ENCODE measurements around the gene IRS2. TPM values are rescaled to one million over a fixed set of nuclear protein-coding genes. Genes with fewer than 3 reads are reported as not detected.
A peak's percentile ranks its signal among the peaks of the same experiment; 100 is the strongest.

The IRS2 gene
- total and polyA plus RNA-seq, 2 donors, result 1.4 to 9.1 TPM

GRCh38 chr13:109715902-109716301 lies 70.5 kb downstream of the IRS2 start:
- H3K4me1 ChIP-seq (ENCODE audit: control insufficient read depth in 2 of 2, insufficient read depth in 2 of 2, low read length in 2 of 2), result peaks cover 0 to 4% of the 10 kb centered on the region in 2 donors
- H3K9me3 ChIP-seq (ENCODE audit: control insufficient read depth in 2 of 2, insufficient read depth in 1 of 2, low read length in 1 of 2), result no peaks in the 10 kb centered on the region
- no peaks in the 10 kb centered on the region for H3K27me3 ChIP-seq (ENCODE audit: control insufficient read depth in 2 of 2, insufficient read depth in 1 of 2, low read length in 1 of 2)
- WGBS, result 96% methylated on average over 1 of the region's 1 CpG
- no peak overlapping the region for H3K4me3 ChIP-seq (ENCODE audit: low read length in 2 of 2)
- H3K36me3 ChIP-seq (ENCODE audit: control insufficient read depth in 2 of 2, insufficient read depth in 2 of 2, low read length in 1 of 2), result no peaks in the 10 kb centered on the region
- H3K27ac ChIP-seq (ENCODE audit: low read depth in 1 of 2, low read length in 1 of 2), result no peak overlapping the region
- DNase-seq (ENCODE audit: low read depth in 6 of 9, low spot score in 9 of 9), result no peak

GRCh38 chr13:109713681-109714080 lies 72.7 kb downstream of the IRS2 start:
- 91% methylated on average over 4 of the region's 4 CpGs for WGBS
- DNase-seq (ENCODE audit: low read depth in 6 of 9, low spot score in 9 of 9), result no peak
- H3K27me3 ChIP-seq (ENCODE audit: control insufficient read depth in 2 of 2, insufficient read depth in 1 of 2, low read length in 1 of 2), result no peaks in the 10 kb centered on the region

GRCh38 chr13:109712124-109712722 lies 74.2 kb downstream of the IRS2 start:
- 87% methylated on average over 9 of the region's 9 CpGs for WGBS
- peaks cover 0 to 9% of the 10 kb centered on the region in 2 donors for H3K4me1 ChIP-seq (ENCODE audit: control insufficient read depth in 2 of 2, insufficient read depth in 2 of 2, low read length in 2 of 2)
- DNase-seq (ENCODE audit: low read depth in 6 of 9, low spot score in 9 of 9), result no peak
- H3K27ac ChIP-seq (ENCODE audit: low read depth in 1 of 2, low read length in 1 of 2), result no peak overlapping the region
- H3K4me3 ChIP-seq (ENCODE audit: low read length in 2 of 2), result no peak overlapping the region
- H3K9me3 ChIP-seq (ENCODE audit: control insufficient read depth in 2 of 2, insufficient read depth in 1 of 2, low read length in 1 of 2), result no peaks in the 10 kb centered on the region
- no peaks in the 10 kb centered on the region for H3K36me3 ChIP-seq (ENCODE audit: control insufficient read depth in 2 of 2, insufficient read depth in 2 of 2, low read length in 1 of 2)
- no peaks in the 10 kb centered on the region for H3K27me3 ChIP-seq (ENCODE audit: control insufficient read depth in 2 of 2, insufficient read depth in 1 of 2, low read length in 1 of 2)

More at GRCh38 chr13:109713681-109714080, 72.7 kb downstream of the IRS2 start:
- Histone ChIP-seq H3K36me3 (ENCODE audit: control insufficient read depth in 2 of 2, insufficient read depth in 2 of 2, low read length in 1 of 2) (no peaks in the 10 kb centered on the region), H3K4me3 (ENCODE audit: low read length in 2 of 2) (no peak overlapping the region), H3K27ac (ENCODE audit: low read depth in 1 of 2, low read length in 1 of 2) (no peak overlapping the region), H3K9me3 (ENCODE audit: control insufficient read depth in 2 of 2, insufficient read depth in 1 of 2, low read length in 1 of 2) (no peaks in the 10 kb centered on the region), H3K4me1 (ENCODE audit: control insufficient read depth in 2 of 2, insufficient read depth in 2 of 2, low read length in 2 of 2) (no peaks in the 10 kb centered on the region)

- H3K27me3 ChIP-seq (ENCODE audit: control insufficient read depth in 2 of 2, insufficient read depth in 1 of 2, low read length in 1 of 2), result no peaks in the 10 kb centered on the region
- peaks cover 0 to 4% of the 10 kb centered on the region in 2 donors for H3K9me3 ChIP-seq (ENCODE audit: control insufficient read depth in 2 of 2, insufficient read depth in 1 of 2, low read length in 1 of 2)
- no peak for DNase-seq (ENCODE audit: low read depth in 6 of 9, low spot score in 9 of 9)
- WGBS, result 72% methylated on average over 14 of the region's 14 CpGs
- peaks cover 0 to 28% of the 10 kb centered on the region in 2 donors for H3K4me1 ChIP-seq (ENCODE audit: control insufficient read depth in 2 of 2, insufficient read depth in 2 of 2, low read length in 2 of 2)
- H3K4me3 ChIP-seq (ENCODE audit: low read length in 2 of 2), result no peak overlapping the region
- H3K36me3 ChIP-seq (ENCODE audit: control insufficient read depth in 2 of 2, insufficient read depth in 2 of 2, low read length in 1 of 2), result no peaks in the 10 kb centered on the region
- peak overlapping the region in 1 of 2 donors; percentile 58 for H3K27ac ChIP-seq (ENCODE audit: low read depth in 1 of 2, low read length in 1 of 2)
Observed at GRCh38 chr13:109707742-109708617, 78.4 kb downstream of the IRS2 start.

- WGBS, result 94% methylated on average over 15 of the region's 15 CpGs
- no peak overlapping the region for H3K4me3 ChIP-seq (ENCODE audit: low read length in 2 of 2)
- no peaks in the 10 kb centered on the region for H3K36me3 ChIP-seq (ENCODE audit: control insufficient read depth in 2 of 2, insufficient read depth in 2 of 2, low read length in 1 of 2)
- DNase-seq (ENCODE audit: low read depth in 6 of 9, low spot score in 9 of 9), result peak in 5 of 9 donors; percentile 16 to 65 (median 18)
- peaks cover 0 to 4% of the 10 kb centered on the region in 2 donors for H3K9me3 ChIP-seq (ENCODE audit: control insufficient read depth in 2 of 2, insufficient read depth in 1 of 2, low read length in 1 of 2)
- H3K27me3 ChIP-seq (ENCODE audit: control insufficient read depth in 2 of 2, insufficient read depth in 1 of 2, low read length in 1 of 2), result no peaks in the 10 kb centered on the region
- H3K27ac ChIP-seq (ENCODE audit: low read depth in 1 of 2, low read length in 1 of 2), result peak overlapping the region in 1 of 2 donors; percentile 58
- peaks cover 0 to 28% of the 10 kb centered on the region in 2 donors for H3K4me1 ChIP-seq (ENCODE audit: control insufficient read depth in 2 of 2, insufficient read depth in 2 of 2, low read length in 2 of 2)
Observed at GRCh38 chr13:109707044-109707741, 79.2 kb downstream of the IRS2 start.

GRCh38 chr13:109706015-109706715 lies 80.2 kb downstream of the IRS2 start:
- 76% methylated on average over 12 of the region's 12 CpGs for WGBS
- peaks cover 0 to 4% of the 10 kb centered on the region in 2 donors for H3K9me3 ChIP-seq (ENCODE audit: control insufficient read depth in 2 of 2, insufficient read depth in 1 of 2, low read length in 1 of 2)
- no peaks in the 10 kb centered on the region for H3K36me3 ChIP-seq (ENCODE audit: control insufficient read depth in 2 of 2, insufficient read depth in 2 of 2, low read length in 1 of 2)
- peak in 1 of 9 donors; percentile 26 for DNase-seq (ENCODE audit: low read depth in 6 of 9, low spot score in 9 of 9)
- H3K4me1 ChIP-seq (ENCODE audit: control insufficient read depth in 2 of 2, insufficient read depth in 2 of 2, low read length in 2 of 2), result peaks cover 0 to 28% of the 10 kb centered on the region in 2 donors
- no peaks in the 10 kb centered on the region for H3K27me3 ChIP-seq (ENCODE audit: control insufficient read depth in 2 of 2, insufficient read depth in 1 of 2, low read length in 1 of 2)
- peak overlapping the region in 1 of 2 donors; percentile 58 for H3K27ac ChIP-seq (ENCODE audit: low read depth in 1 of 2, low read length in 1 of 2)
- H3K4me3 ChIP-seq (ENCODE audit: low read length in 2 of 2), result no peak overlapping the region

- Histone ChIP-seq H3K27ac (ENCODE audit: low read depth in 1 of 2, low read length in 1 of 2) (no peak overlapping the region), H3K9me3 (ENCODE audit: control insufficient read depth in 2 of 2, insufficient read depth in 1 of 2, low read length in 1 of 2) (peaks cover 0 to 4% of the 10 kb centered on the region in 2 donors), H3K27me3 (ENCODE audit: control insufficient read depth in 2 of 2, insufficient read depth in 1 of 2, low read length in 1 of 2) (no peaks in the 10 kb centered on the region), H3K36me3 (ENCODE audit: control insufficient read depth in 2 of 2, insufficient read depth in 2 of 2, low read length in 1 of 2) (no peaks in the 10 kb centered on the region), H3K4me1 (ENCODE audit: control insufficient read depth in 2 of 2, insufficient read depth in 2 of 2, low read length in 2 of 2) (peaks cover 0 to 31% of the 10 kb centered on the region in 2 donors), H3K4me3 (ENCODE audit: low read length in 2 of 2) (no peak overlapping the region)
- no peak for DNase-seq (ENCODE audit: low read depth in 6 of 9, low spot score in 9 of 9)
- WGBS, result 23% methylated on average over 22 of the region's 22 CpGs
Observed at GRCh38 chr13:109704771-109705635, 81.4 kb downstream of the IRS2 start.

GRCh38 chr13:109703250-109703649 lies 83.1 kb downstream of the IRS2 start:
- Histone ChIP-seq H3K4me1 (ENCODE audit: control insufficient read depth in 2 of 2, insufficient read depth in 2 of 2, low read length in 2 of 2) (peaks cover 0 to 31% of the 10 kb centered on the region in 2 donors), H3K27ac (ENCODE audit: low read depth in 1 of 2, low read length in 1 of 2) (no peak overlapping the region), H3K4me3 (ENCODE audit: low read length in 2 of 2) (no peak overlapping the region), H3K27me3 (ENCODE audit: control insufficient read depth in 2 of 2, insufficient read depth in 1 of 2, low read length in 1 of 2) (no peaks in the 10 kb centered on the region), H3K9me3 (ENCODE audit: control insufficient read depth in 2 of 2, insufficient read depth in 1 of 2, low read length in 1 of 2) (peaks cover 0 to 4% of the 10 kb centered on the region in 2 donors), H3K36me3 (ENCODE audit: control insufficient read depth in 2 of 2, insufficient read depth in 2 of 2, low read length in 1 of 2) (no peaks in the 10 kb centered on the region)
- no peak for DNase-seq (ENCODE audit: low read depth in 6 of 9, low spot score in 9 of 9)
- WGBS, result 99% methylated on average over 3 of the region's 3 CpGs
